ENCODE results near the gene CBLC. TPM values are rescaled to one million over a fixed set of nuclear protein-coding genes. Genes with fewer than 3 reads are reported as not detected.

CBLC gene
- polyA plus RNA-seq, 1 of the 3 experiments (the other 2 are of a cell fraction) = not detected

- Histone ChIP-seq H3K36me3 (replicated peaks in 1 of 2; ENCODE audit: control insufficient read depth in 1 of 2, insufficient read depth in 2 of 2, low read length in 1 of 2) (peaks cover 0 to 2% of the 10 kb centered on the region in 2 experiments), H3K9me3 (no peaks in the 10 kb centered on the region), H3K4me3 (ENCODE audit: low read depth in 2 of 2, low read length in 1 of 2) (peak overlapping the region; percentile 59 to 67), H3K4me2 (peak overlapping the region; percentile 95), H3K27ac (ENCODE audit: low read depth in 2 of 2, low read length in 1 of 2) (peak overlapping the region; percentile 81 to 91), H3F3A (replicated peaks; ENCODE audit: insufficient read depth) (peaks cover 25% of the 10 kb centered on the region), H3K79me2 (ENCODE audit: insufficient read depth) (peaks cover 26% of the 10 kb centered on the region), H4K20me1 (ENCODE audit: insufficient read depth) (peaks cover 3% of the 10 kb centered on the region; the same call in 1 of the 2 replicates), H3K9me2 (no peaks in the 10 kb centered on the region), H3K4me1 (ENCODE audit: control insufficient read depth in 1 of 2, insufficient read depth in 2 of 2, low read depth in 1 of 2, low read length in 1 of 2) (peaks cover 5 to 15% of the 10 kb centered on the region in 2 experiments; a peak in 3 of 4 replicates), H3K27me3 (ENCODE audit: insufficient read depth) (no peaks in the 10 kb centered on the region), H2AFZ (ENCODE audit: low read depth) (peak overlapping the region; percentile 77; the same call in 1 of the 2 replicates), H3K9ac (peak overlapping the region; percentile 84)
- ChIA-PET POLR2A (no interaction called here), CTCF (no interaction called here)
- DNase-seq = peak; percentile 63
- under 1% methylated on average over 23 of the region's 26 CpGs for WGBS (ENCODE audit: low lambda C conversion rate)
- peak; percentile 26; the same call in 1 of the 2 replicates for TF ChIP-seq MAX (IDR thresholded peaks at IDR 0.05; ENCODE audit: low read depth)
- peak; percentile 40 for TF ChIP-seq MXI1 (IDR thresholded peaks at IDR 0.05; ENCODE audit: low read depth, low read length)
- TF ChIP-seq RAD21 (IDR thresholded peaks at IDR 0.05; ENCODE audit: low read length) = no peak
- TF ChIP-seq FOXM1 (IDR thresholded peaks at IDR 0.05; ENCODE audit: low read depth) = no peak
- TF ChIP-seq RCOR1 (IDR thresholded peaks at IDR 0.05; ENCODE audit: low read length) = no peak
Measured at GRCh38 chr19:44747739-44748425, 29.8 kb upstream of the CBLC start.

GRCh38 chr19:44748426-44749254, 29.1 kb upstream of the CBLC start, which contains the start of gene BCL3:
TSS of gene BCL3 (plus strand) at chr19:44748708. CDS start at chr19:44748791, 83 bp downstream.
- ChIA-PET POLR2A (no interaction called here), CTCF (interaction anchor here (1.0 to 4.0 kb wide), 4 partner anchors 24 to 178 kb away, joined by 3 to 21 read pairs (median 4); no protein-coding TSS in a partner anchor)
- H3K36me3 ChIP-seq (replicated peaks in 1 of 2; ENCODE audit: control insufficient read depth in 1 of 2, insufficient read depth in 2 of 2, low read length in 1 of 2) = peaks cover 0 to 2% of the 10 kb centered on the region in 2 experiments
- H3K27ac ChIP-seq (ENCODE audit: low read depth in 2 of 2, low read length in 1 of 2) = peak within 1 kb of the TSS; percentile 81 to 91
- peaks cover 5% of the 10 kb centered on the region; the same call in 1 of the 2 replicates for H4K20me1 ChIP-seq (ENCODE audit: insufficient read depth)
- WGBS (ENCODE audit: low lambda C conversion rate) = 3% methylated on average over 36 of the region's 88 CpGs
- DNase-seq = peak; percentile 76
- peaks cover 5 to 16% of the 10 kb centered on the region in 2 experiments; a peak in 3 of 4 replicates for H3K4me1 ChIP-seq (ENCODE audit: control insufficient read depth in 1 of 2, insufficient read depth in 2 of 2, low read depth in 1 of 2, low read length in 1 of 2)
- H3F3A ChIP-seq (replicated peaks; ENCODE audit: insufficient read depth) = peaks cover 25% of the 10 kb centered on the region
- peaks cover 26% of the 10 kb centered on the region for H3K79me2 ChIP-seq (ENCODE audit: insufficient read depth)
- TF ChIP-seq EP300 (IDR thresholded peaks at IDR 0.05; ENCODE audit: borderline replicate concordance in 1 of 2, low read depth in 1 of 2, low read length in 1 of 2) (no peak), SIN3A (IDR thresholded peaks at IDR 0.05; ENCODE audit: borderline replicate concordance, low read depth, low read length) (no peak), MEF2A (IDR thresholded peaks at IDR 0.05; ENCODE audit: borderline replicate concordance, low read depth) (no peak), POLR2AphosphoS5 (IDR thresholded peaks at IDR 0.05; ENCODE audit: low read depth, low read length) (no peak), RAD21 (IDR thresholded peaks at IDR 0.05; ENCODE audit: low read length) (no peak), RCOR1 (IDR thresholded peaks at IDR 0.05; ENCODE audit: low read length) (no peak), JUND (IDR thresholded peaks at IDR 0.05) (no peak), RXRA (IDR thresholded peaks at IDR 0.05; ENCODE audit: borderline replicate concordance, low read depth) (no peak)
- TF ChIP-seq, protein P1, sequence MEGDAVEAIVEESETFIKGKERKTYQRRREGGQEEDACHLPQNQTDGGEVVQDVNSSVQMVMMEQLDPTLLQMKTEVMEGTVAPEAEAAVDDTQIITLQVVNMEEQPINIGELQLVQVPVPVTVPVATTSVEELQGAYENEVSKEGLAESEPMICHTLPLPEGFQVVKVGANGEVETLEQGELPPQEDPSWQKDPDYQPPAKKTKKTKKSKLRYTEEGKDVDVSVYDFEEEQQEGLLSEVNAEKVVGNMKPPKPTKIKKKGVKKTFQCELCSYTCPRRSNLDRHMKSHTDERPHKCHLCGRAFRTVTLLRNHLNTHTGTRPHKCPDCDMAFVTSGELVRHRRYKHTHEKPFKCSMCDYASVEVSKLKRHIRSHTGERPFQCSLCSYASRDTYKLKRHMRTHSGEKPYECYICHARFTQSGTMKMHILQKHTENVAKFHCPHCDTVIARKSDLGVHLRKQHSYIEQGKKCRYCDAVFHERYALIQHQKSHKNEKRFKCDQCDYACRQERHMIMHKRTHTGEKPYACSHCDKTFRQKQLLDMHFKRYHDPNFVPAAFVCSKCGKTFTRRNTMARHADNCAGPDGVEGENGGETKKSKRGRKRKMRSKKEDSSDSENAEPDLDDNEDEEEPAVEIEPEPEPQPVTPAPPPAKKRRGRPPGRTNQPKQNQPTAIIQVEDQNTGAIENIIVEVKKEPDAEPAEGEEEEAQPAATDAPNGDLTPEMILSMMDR (IDR thresholded peaks at IDR 0.05) = no peak
- TF ChIP-seq, protein P2, sequence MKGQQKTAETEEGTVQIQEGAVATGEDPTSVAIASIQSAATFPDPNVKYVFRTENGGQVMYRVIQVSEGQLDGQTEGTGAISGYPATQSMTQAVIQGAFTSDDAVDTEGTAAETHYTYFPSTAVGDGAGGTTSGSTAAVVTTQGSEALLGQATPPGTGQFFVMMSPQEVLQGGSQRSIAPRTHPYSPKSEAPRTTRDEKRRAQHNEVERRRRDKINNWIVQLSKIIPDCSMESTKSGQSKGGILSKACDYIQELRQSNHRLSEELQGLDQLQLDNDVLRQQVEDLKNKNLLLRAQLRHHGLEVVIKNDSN (IDR thresholded peaks at IDR 0.05; ENCODE audit: borderline replicate concordance, low read depth) = no peak
- TF ChIP-seq, protein P3, sequence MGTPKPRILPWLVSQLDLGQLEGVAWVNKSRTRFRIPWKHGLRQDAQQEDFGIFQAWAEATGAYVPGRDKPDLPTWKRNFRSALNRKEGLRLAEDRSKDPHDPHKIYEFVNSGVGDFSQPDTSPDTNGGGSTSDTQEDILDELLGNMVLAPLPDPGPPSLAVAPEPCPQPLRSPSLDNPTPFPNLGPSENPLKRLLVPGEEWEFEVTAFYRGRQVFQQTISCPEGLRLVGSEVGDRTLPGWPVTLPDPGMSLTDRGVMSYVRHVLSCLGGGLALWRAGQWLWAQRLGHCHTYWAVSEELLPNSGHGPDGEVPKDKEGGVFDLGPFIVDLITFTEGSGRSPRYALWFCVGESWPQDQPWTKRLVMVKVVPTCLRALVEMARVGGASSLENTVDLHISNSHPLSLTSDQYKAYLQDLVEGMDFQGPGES (IDR thresholded peaks at IDR 0.05; ENCODE audit: low read depth, low read length) = no peak
- H3K9ac ChIP-seq = peak within 1 kb of the TSS; percentile 84
- no peaks in the 10 kb centered on the region for H3K9me2 ChIP-seq
- H3K4me2 ChIP-seq = peak within 1 kb of the TSS; percentile 95
- H2AFZ ChIP-seq (ENCODE audit: low read depth) = peak within 1 kb of the TSS; percentile 77; the same call in 1 of the 2 replicates
- peak within 1 kb of the TSS; percentile 59 to 81 for H3K4me3 ChIP-seq (ENCODE audit: low read depth in 2 of 2, low read length in 1 of 2)
- H3K9me3 ChIP-seq = no peaks in the 10 kb centered on the region
- no peaks in the 10 kb centered on the region for H3K27me3 ChIP-seq (ENCODE audit: insufficient read depth)

All from SK-N-SH (cell line).